Body of pancreas (tissue), 4 donors: Measurements from ENCODE around the gene MYL5. TPM values are rescaled to one million over a fixed set of nuclear protein-coding genes. Genes with fewer than 3 reads are reported as not detected.

ENCODE experiments used
- ATAC-seq: fragments of 150-250 bp; one replicate; pipeline ENCODE4 v1.9.1; 2016
- DNase-seq, 4 donors: peaks; one replicate each; pipeline ENCODE4 v3.0.0-alpha.2; 2019
- H3K27ac ChIP-seq, 4 donors: fragments of 200-600 bp; sonication (generic); 1 replicate in 3 of 4; 2 replicates in 1 of 4; pipeline versions ENCODE4 v1.5.1 to v1.6.1; 2016 to 2019; ENCODE audit warnings: mild to moderate bottlenecking in 1 of 4, mixed read lengths in 1 of 4, moderate library complexity in 1 of 4
- H3K27me3 ChIP-seq, 2 donors: fragments of 200-600 bp; sonication (generic); one replicate each; pipeline ENCODE4 v1.6.0; 2016; ENCODE audit warnings: mild to moderate bottlenecking in 1 of 2
- H3K36me3 ChIP-seq, 2 donors: fragments of 200-600 bp; sonication (generic); replicated peaks in 1 of 2; 2 replicates each; pipeline ENCODE4 v1.5.1; 2016; ENCODE audit warnings: low read depth in 2 of 2; ENCODE audit not compliant: insufficient read depth in 1 of 2
- H3K4me1 ChIP-seq: fragments of 200-600 bp; sonication (generic); one replicate; pipeline ENCODE4 v1.6.0; 2016
- H3K4me3 ChIP-seq, 2 donors: fragments of 200-600 bp; sonication (generic); 1 replicate in 1 of 2; 2 replicates in 1 of 2; pipeline ENCODE4 v1.5.1; 2016 to 2019
- H3K9me3 ChIP-seq, 3 donors: fragments of 200-600 bp; sonication (generic); 1 replicate in 2 of 3; 2 replicates in 1 of 3; pipeline ENCODE4 v1.5.1; 2016
- POLR2A ChIP-seq, 3 donors: fragments of 450-650 bp; IDR thresholded peaks; one replicate each; pipeline ENCODE4 v1.6.1; 2016; ENCODE audit warnings: antibody characterized with exemption in 3 of 3, mild to moderate bottlenecking in 2 of 3
- WGBS, 2 donors: methylation state at CpG; one replicate each; pipeline ENCODE4 v1.1.5; 2017; 5-methylcytosine and 5-hydroxymethylcytosine counted together
- intact Hi-C: fragments of 100-400 bp; cut with DNase I; formaldehyde crosslinking; loops from one replicate; pipeline ENCODE4 v1.15.1; 2023
- total RNA-seq, 2 donors: library from RNA; depleted of rRNA; stranded (reverse); fragments of >200 nt; gene quantifications; one replicate each; pipeline ENCODE4 v1.1.0, GENCODE V29; 2016
- TF ChIP-seq, protein P1 (sequence below), 7 experiments: fragments of 450-650 bp in 4 of 7; fragments of 200-600 bp in 3 of 7; sonication (generic) in 3 of 7; IDR thresholded peaks; one replicate each; pipeline ENCODE4 v1.5.1; 2016 to 2019; ENCODE audit warnings: antibody characterized with exemption in 7 of 7

MYL5 gene
- total RNA-seq, 2 donors from 2014 or later = 3.0 to 6.0 TPM

- Histone ChIP-seq H3K4me3 (no peak overlapping the region), H3K27ac (no peak overlapping the region), H3K9me3 (no peaks in the 10 kb centered on the region), H3K27me3 (no peaks in the 10 kb centered on the region), H3K4me1 (peaks cover 37% of the 10 kb centered on the region), H3K36me3 (no peaks in the 10 kb centered on the region)
- TF ChIP-seq, protein P1, sequence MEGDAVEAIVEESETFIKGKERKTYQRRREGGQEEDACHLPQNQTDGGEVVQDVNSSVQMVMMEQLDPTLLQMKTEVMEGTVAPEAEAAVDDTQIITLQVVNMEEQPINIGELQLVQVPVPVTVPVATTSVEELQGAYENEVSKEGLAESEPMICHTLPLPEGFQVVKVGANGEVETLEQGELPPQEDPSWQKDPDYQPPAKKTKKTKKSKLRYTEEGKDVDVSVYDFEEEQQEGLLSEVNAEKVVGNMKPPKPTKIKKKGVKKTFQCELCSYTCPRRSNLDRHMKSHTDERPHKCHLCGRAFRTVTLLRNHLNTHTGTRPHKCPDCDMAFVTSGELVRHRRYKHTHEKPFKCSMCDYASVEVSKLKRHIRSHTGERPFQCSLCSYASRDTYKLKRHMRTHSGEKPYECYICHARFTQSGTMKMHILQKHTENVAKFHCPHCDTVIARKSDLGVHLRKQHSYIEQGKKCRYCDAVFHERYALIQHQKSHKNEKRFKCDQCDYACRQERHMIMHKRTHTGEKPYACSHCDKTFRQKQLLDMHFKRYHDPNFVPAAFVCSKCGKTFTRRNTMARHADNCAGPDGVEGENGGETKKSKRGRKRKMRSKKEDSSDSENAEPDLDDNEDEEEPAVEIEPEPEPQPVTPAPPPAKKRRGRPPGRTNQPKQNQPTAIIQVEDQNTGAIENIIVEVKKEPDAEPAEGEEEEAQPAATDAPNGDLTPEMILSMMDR (IDR thresholded peaks at IDR 0.05) = no peak
- TF ChIP-seq POLR2A (IDR thresholded peaks at IDR 0.05) = no peak
- no peak for DNase-seq
- ATAC-seq = no peak
- WGBS, 2 donors = 89 to 90% methylated on average over 4 to 35 of the region's 37 CpGs
- intact Hi-C loops = no loop called here
Measured at GRCh38 chr4:685679-686412, 11.5 kb downstream of the MYL5 start.

- ATAC-seq (no peak), DNase-seq (no peak)
- Histone ChIP-seq H3K27ac (peak overlapping the region; percentile 39 to 80 (median 68)), H3K4me1 (peaks cover 32% of the 10 kb centered on the region), H3K9me3 (no peaks in the 10 kb centered on the region), H3K27me3 (no peaks in the 10 kb centered on the region), H3K4me3 (no peak overlapping the region), H3K36me3 (no peaks in the 10 kb centered on the region)
- TF ChIP-seq, protein P1 (IDR thresholded peaks at IDR 0.05) = no peak
- intact Hi-C loops = no loop called here
- 89 to 95% methylated on average over 19 to 28 of the region's 31 CpGs for WGBS, 2 donors
Measured at GRCh38 chr4:686413-687040, 12.2 kb downstream of the MYL5 start.

GRCh38 chr4:687048-687970 is 13.0 kb downstream of the MYL5 start:
- ATAC-seq (peak; percentile 75), DNase-seq (peak; percentile 73 to 91 (median 84))
- Histone ChIP-seq H3K9me3 (no peaks in the 10 kb centered on the region), H3K4me1 (peaks cover 27% of the 10 kb centered on the region), H3K4me3 (no peak overlapping the region), H3K36me3 (no peaks in the 10 kb centered on the region), H3K27ac (peak overlapping the region; percentile 39 to 80 (median 78)), H3K27me3 (no peaks in the 10 kb centered on the region)
- 58 to 94% methylated on average over 3 to 36 of the region's 38 CpGs for WGBS, 2 donors
- TF ChIP-seq, protein P1 (IDR thresholded peaks at IDR 0.05) = no peak
- TF ChIP-seq POLR2A (IDR thresholded peaks at IDR 0.05) = peak in 2 of 3 donors; percentile 14 to 41
- intact Hi-C loops = no loop called here

GRCh38 chr4:687971-688853 is 13.9 kb downstream of the MYL5 start:
- no peaks in the 10 kb centered on the region for H3K27me3 ChIP-seq
- H3K4me3 ChIP-seq = peak overlapping the region in 1 of 2 donors; percentile 2
- ATAC-seq = peak; percentile 19
- no peaks in the 10 kb centered on the region for H3K36me3 ChIP-seq
- intact Hi-C loops = no loop called here
- peak in 3 of 4 donors; percentile 24 to 58 (median 55) for DNase-seq
- H3K9me3 ChIP-seq = no peaks in the 10 kb centered on the region
- 42 to 67% methylated on average over 4 to 23 of the region's 26 CpGs for WGBS, 2 donors
- TF ChIP-seq, protein P1 (IDR thresholded peaks at IDR 0.05) = no peak
- TF ChIP-seq POLR2A (IDR thresholded peaks at IDR 0.05) = peak in 1 of 3 donors; percentile 36
- peak overlapping the region; percentile 64 to 80 (median 78) for H3K27ac ChIP-seq
- H3K4me1 ChIP-seq = peaks cover 27% of the 10 kb centered on the region
